HCT116 (cell line): ENCODE measurements around the gene CYBRD1.

ENCODE experiments used
- CTCF ChIP-seq, 3 experiments: fragments of 200-600 bp in 1 of 3; sonication (generic) in 1 of 3; IDR thresholded peaks in 2 of 3; conservative IDR thresholded peaks in 1 of 3; 2 replicates each; pipeline ENCODE4 v1.5.1; 2012 to 2017; ENCODE audit warnings: low read depth in 2 of 3, low read length in 2 of 3, antibody characterized with exemption in 1 of 3, borderline replicate concordance in 1 of 3, control low read depth in 1 of 3, mild to moderate bottlenecking in 1 of 3, mixed read lengths in 1 of 3, mixed run types in 1 of 3, moderate library complexity in 1 of 3; ENCODE audit not compliant: insufficient read depth in 1 of 3
- EZH2 ChIP-seq: fragments of 200-600 bp; sonication (generic); IDR thresholded peaks from 2 replicates; pipeline ENCODE4 v1.6.1; 2017; ENCODE audit warnings: antibody characterized with exemption, mixed run types

GRCh38 chr2:171531836-171532450 is 9.7 kb downstream of the CYBRD1 start:
- TF ChIP-seq EZH2 (no peak), CTCF (IDR thresholded peaks at IDR 0.05 in 2 of 3, conservative IDR thresholded peaks at IDR 0.05 in 1 of 3; ENCODE audit: borderline replicate concordance in 1 of 3, insufficient read depth in 1 of 3, low read depth in 2 of 3, low read length in 2 of 3) (no peak)
